H9 (cell line): ENCODE measurements around the gene TRAIP. TPM values are rescaled to one million over a fixed set of nuclear protein-coding genes. Genes with fewer than 3 reads are reported as not detected.

Experiments used
- DNase-seq: peaks from one replicate; pipeline ENCODE4 v3.0.0-alpha.2; 2017
- H2AFZ ChIP-seq: one replicate; pipeline ENCODE4 v1.6.1; 2013; ENCODE audit warnings: mild to moderate bottlenecking, low read length, control low read depth, moderate library complexity
- H2AK5ac ChIP-seq: 2 replicates; pipeline ENCODE4 v1.6.1; 2013; ENCODE audit warnings: low read length, control low read depth, mixed read lengths; ENCODE audit not compliant: insufficient read length
- H2BK120ac ChIP-seq: one replicate; pipeline ENCODE4 v1.6.1; 2013; ENCODE audit warnings: low read depth, mild to moderate bottlenecking, low read length, control low read depth, inconsistent platforms; ENCODE audit not compliant: poor library complexity, severe bottlenecking
- H2BK12ac ChIP-seq: 2 replicates; pipeline ENCODE4 v1.6.1; 2013; ENCODE audit warnings: low read length, control low read depth, mixed read lengths, low read depth; ENCODE audit not compliant: insufficient read length
- H2BK15ac ChIP-seq: 2 replicates; pipeline ENCODE4 v1.6.1; 2013; ENCODE audit warnings: low read depth, low read length, control low read depth
- H2BK20ac ChIP-seq: one replicate; pipeline ENCODE4 v1.6.1; 2013; ENCODE audit warnings: low read depth, mild to moderate bottlenecking, low read length, control low read depth, inconsistent platforms; ENCODE audit not compliant: poor library complexity, severe bottlenecking
- H2BK5ac ChIP-seq: 2 replicates; pipeline ENCODE4 v1.6.1; 2013; ENCODE audit warnings: low read length, control low read depth, mixed read lengths; ENCODE audit not compliant: insufficient read length
- H3K14ac ChIP-seq: 2 replicates; pipeline ENCODE4 v1.6.1; 2013; ENCODE audit warnings: low read length, control low read depth; ENCODE audit not compliant: insufficient read depth
- H3K18ac ChIP-seq: 2 replicates; pipeline ENCODE4 v1.6.1; 2013; ENCODE audit warnings: low read depth, mild to moderate bottlenecking, mixed read lengths, low read length, control low read depth; ENCODE audit not compliant: insufficient read length
- H3K23ac ChIP-seq: 2 replicates; pipeline ENCODE4 v1.6.1; 2013; ENCODE audit warnings: low read length, control low read depth, mixed read lengths, low read depth; ENCODE audit not compliant: insufficient read length
- H3K23me2 ChIP-seq: 2 replicates; pipeline ENCODE4 v1.6.1; 2013; ENCODE audit warnings: low read depth, mild to moderate bottlenecking, mixed read lengths, low read length, control low read depth; ENCODE audit not compliant: insufficient read length, poor library complexity, severe bottlenecking
- H3K27ac ChIP-seq: 2 replicates; pipeline ENCODE4 v1.5.1; 2013; ENCODE audit warnings: low read length, control low read depth, mixed read lengths, low read depth; ENCODE audit not compliant: insufficient read length
- H3K27me3 ChIP-seq: 2 replicates; pipeline ENCODE4 v1.6.1; 2013; ENCODE audit warnings: low read length, control low read depth, inconsistent platforms; ENCODE audit not compliant: insufficient read depth
- H3K4ac ChIP-seq: 2 replicates; pipeline ENCODE4 v1.6.1; 2013; ENCODE audit warnings: low read depth, mild to moderate bottlenecking, control low read depth, inconsistent platforms, low read length, moderate library complexity
- H3K4me1 ChIP-seq: 2 replicates; pipeline ENCODE4 v1.6.1; 2013; ENCODE audit warnings: low read length, control low read depth, inconsistent platforms; ENCODE audit not compliant: insufficient read depth
- H3K4me2 ChIP-seq: 2 replicates; pipeline ENCODE4 v1.6.1; 2013; ENCODE audit warnings: low read length, control low read depth, mixed read lengths; ENCODE audit not compliant: insufficient read length, insufficient read depth
- H3K56ac ChIP-seq: 2 replicates; pipeline ENCODE4 v1.6.1; 2013; ENCODE audit warnings: low read depth, mild to moderate bottlenecking, mixed read lengths, low read length, control low read depth; ENCODE audit not compliant: insufficient read length
- H3K79me1 ChIP-seq: 2 replicates; pipeline ENCODE4 v1.6.1; 2013; ENCODE audit warnings: low read depth, mild to moderate bottlenecking, moderate library complexity, low read length, control low read depth, inconsistent platforms; ENCODE audit not compliant: insufficient read depth, poor library complexity, severe bottlenecking
- H3K79me2 ChIP-seq: 2 replicates; pipeline ENCODE4 v1.6.1; 2013; ENCODE audit warnings: low read length, control low read depth, inconsistent platforms; ENCODE audit not compliant: insufficient read depth
- H3K9ac ChIP-seq: 2 replicates; pipeline ENCODE4 v1.6.1; 2013; ENCODE audit warnings: low read length, control low read depth, mixed read lengths; ENCODE audit not compliant: insufficient read length; ENCODE audit errors: extremely low read depth
- H3K9me3 ChIP-seq: one replicate; pipeline ENCODE4 v1.6.1; 2013; ENCODE audit warnings: low read depth, low read length, inconsistent platforms; ENCODE audit not compliant: control insufficient read depth
- H3T11ph ChIP-seq: one replicate; pipeline ENCODE4 v1.6.1; 2013; ENCODE audit warnings: mild to moderate bottlenecking, low read length, control low read depth, inconsistent platforms
- H4K20me1 ChIP-seq: one replicate; pipeline ENCODE4 v1.6.1; 2013; ENCODE audit not compliant: control insufficient read depth, insufficient read length, insufficient read depth
- H4K5ac ChIP-seq: 2 replicates; pipeline ENCODE4 v1.6.1; 2013; ENCODE audit warnings: low read depth, mild to moderate bottlenecking, mixed read lengths, low read length, control low read depth; ENCODE audit not compliant: insufficient read length
- H4K8ac ChIP-seq: replicated peaks from 2 replicates; pipeline ENCODE4 v1.6.1; 2013; ENCODE audit warnings: low read length, control low read depth, mixed read lengths, low read depth; ENCODE audit not compliant: insufficient read length
- H4K91ac ChIP-seq: 2 replicates; pipeline ENCODE4 v1.6.1; 2013; ENCODE audit warnings: low read depth, mild to moderate bottlenecking, moderate library complexity, mixed read lengths, low read length, control low read depth; ENCODE audit not compliant: insufficient read length
- H3K27ac Mint-ChIP-seq, 3 experiments: 2 replicates in 2 of 3; 3 replicates in 1 of 3; pipeline ENCODE4 v1.8.0; 2020 to 2021; ENCODE audit warnings: mixed read lengths in 3 of 3, mild to moderate bottlenecking in 1 of 3, moderate library complexity in 1 of 3
- H3K27me3 Mint-ChIP-seq: 2 replicates; pipeline ENCODE4 v1.8.0; 2021; ENCODE audit warnings: low read depth, mild to moderate bottlenecking, moderate library complexity, mixed read lengths
- H3K36me3 Mint-ChIP-seq, 3 experiments: 2 replicates in 2 of 3; 3 replicates in 1 of 3; pipeline ENCODE4 v1.8.0; 2020 to 2021; ENCODE audit warnings: low read depth in 3 of 3, mixed read lengths in 3 of 3; ENCODE audit not compliant: insufficient read depth in 1 of 3
- H3K4me1 Mint-ChIP-seq, 2 experiments: 2 replicates each; pipeline ENCODE4 v1.8.0; 2020; ENCODE audit warnings: mixed read lengths in 2 of 2
- H3K4me3 Mint-ChIP-seq, 2 experiments: 2 replicates in 1 of 2; 3 replicates in 1 of 2; pipeline ENCODE4 v1.8.0; 2020 to 2021; ENCODE audit warnings: mild to moderate bottlenecking in 2 of 2, mixed read lengths in 2 of 2, moderate library complexity in 1 of 2
- H3K9me3 Mint-ChIP-seq, 2 experiments: 2 replicates in 1 of 2; 3 replicates in 1 of 2; pipeline ENCODE4 v1.8.0; 2020; ENCODE audit warnings: mild to moderate bottlenecking in 2 of 2, mixed read lengths in 2 of 2, moderate library complexity in 1 of 2
- CTCF ChIP-seq: fragments of 200-600 bp; sonication (generic); conservative IDR thresholded peaks from 3 replicates; pipeline ENCODE4 v1.8.0; 2021; ENCODE audit warnings: antibody characterized with exemption, mild to moderate bottlenecking
- WGBS: extraction: QIAGEN DNeasy Blood & Tissue Kit; methylation state at CpG from one replicate; pipeline ENCODE4 v1.1.7; 2013; ENCODE audit warnings: missing lambda C conversion rate, low lambda C conversion rate, mixed read lengths; ENCODE audit not compliant: insufficient read length; ENCODE audit errors: extremely low coverage; 5-methylcytosine and 5-hydroxymethylcytosine counted together
- total RNA-seq: library from RNA; stranded (reverse); gene quantifications from 2 replicates; pipeline ENCODE4 v1.2.1, GENCODE V29; 2021

TRAIP gene
- total RNA-seq, 1 experiment from 2014 or later: 36.7 TPM

- no peak overlapping the region for H2BK15ac ChIP-seq
Observed at GRCh38 chr3:49876567-49876966, 20.2 kb upstream of the TRAIP start.

More at GRCh38 chr3:49876567-49876966, 20.2 kb upstream of the TRAIP start:
- no peaks in the 10 kb centered on the region for H3K23me2 ChIP-seq
- no peak overlapping the region for H2BK120ac ChIP-seq
- H3K27ac ChIP-seq: no peak overlapping the region
- no peak overlapping the region for H2BK5ac ChIP-seq
- no peaks in the 10 kb centered on the region for H3K79me1 ChIP-seq
- Mint-ChIP-seq H3K4me3 (no peak overlapping the region), H3K27ac (no peak overlapping the region; a peak in 1 of 7 replicates), H3K9me3 (no peaks in the 10 kb centered on the region), H3K27me3 (peaks cover 13% of the 10 kb centered on the region), H3K36me3 (no peaks in the 10 kb centered on the region), H3K4me1 (peaks cover 18 to 20% of the 10 kb centered on the region in 2 experiments)
- no peak overlapping the region for H3K14ac ChIP-seq
- no peaks in the 10 kb centered on the region for H3K27me3 ChIP-seq
- no peak for DNase-seq
- no peak overlapping the region for H3K4ac ChIP-seq
- H4K5ac ChIP-seq: no peak overlapping the region
- H3K4me2 ChIP-seq: no peak overlapping the region
- H3K9me3 ChIP-seq: no peaks in the 10 kb centered on the region
- H3T11ph ChIP-seq: no peak overlapping the region
- no peaks in the 10 kb centered on the region for H3K79me2 ChIP-seq
- H4K91ac ChIP-seq: no peak overlapping the region
- no peak overlapping the region for H3K9ac ChIP-seq
- no peak overlapping the region for H2BK20ac ChIP-seq
- no CpG with 5 or more reads among the region's 5 CpGs for WGBS
- H3K4me1 ChIP-seq: peaks cover 5% of the 10 kb centered on the region; the same call in 1 of the 2 replicates
- no peak overlapping the region for H2BK12ac ChIP-seq
- H3K56ac ChIP-seq: no peak overlapping the region
- H2AK5ac ChIP-seq: no peak overlapping the region
- H3K23ac ChIP-seq: no peak overlapping the region
- no peak for TF ChIP-seq CTCF
- H4K20me1 ChIP-seq: no peaks in the 10 kb centered on the region
- H2AFZ ChIP-seq: no peak overlapping the region
- no peak overlapping the region for H3K18ac ChIP-seq
- no peak overlapping the region for H4K8ac ChIP-seq
